Right lobe of liver (tissue), 4 donors: ENCODE data around the gene ADAMTS7.
"Not testable (repeated sequence)": the region's sequence is repeated elsewhere in the genome, so short reads cannot be mapped to it uniquely, and the experiment has no call there.

Experiments used
- CTCF ChIP-seq, 4 donors: fragments of 200-600 bp in 3 of 4; fragments of 450-650 bp in 1 of 4; IDR thresholded peaks; one replicate each; pipeline versions ENCODE4 v1.5.1 to v1.8.0; 2016 to 2022; ENCODE audit warnings: antibody characterized with exemption in 4 of 4, mild to moderate bottlenecking in 2 of 4
- POLR2A ChIP-seq: fragments of 450-650 bp; IDR thresholded peaks from one replicate; pipeline ENCODE4 v1.6.1; 2017; ENCODE audit warnings: antibody characterized with exemption, mild to moderate bottlenecking
- donor health status: DM: no; HTN: no; CAD: no.
- donor health status: DM: no; HTN: no; CAD: no.
- donor health status: DM: no; HTN: yes; CAD: no.

- TF ChIP-seq CTCF (IDR thresholded peaks at IDR 0.05); POLR2A: not testable (repeated sequence)
Measured at GRCh38 chr15:78756781-78757635, 54.3 kb downstream of the ADAMTS7 start.
